Osteoblast (primary cell): Measurements from ENCODE around the gene TTR. TPM values are rescaled to one million over a fixed set of nuclear protein-coding genes. Genes with fewer than 3 reads are reported as not detected.

ENCODE experiments used
- DNase-seq: peaks from one replicate; pipeline ENCODE4 v3.0.0; 2011; ENCODE audit warnings: low spot score, mixed read lengths; ENCODE audit not compliant: insufficient read length; ENCODE audit errors: missing footprints
- H2AFZ ChIP-seq: 2 replicates; pipeline ENCODE4 v1.6.0; 2011; ENCODE audit warnings: mild to moderate bottlenecking, low read length
- H3K27ac ChIP-seq: 2 replicates; pipeline ENCODE4 v1.5.1; 2011; ENCODE audit warnings: mild to moderate bottlenecking, low read depth, low read length, moderate library complexity
- H3K27me3 ChIP-seq: 2 replicates; pipeline ENCODE4 v1.6.0; 2012; ENCODE audit warnings: mild to moderate bottlenecking, control low read depth, inconsistent platforms, low read length, moderate library complexity; ENCODE audit not compliant: insufficient read depth
- H3K36me3 ChIP-seq: 2 replicates; pipeline ENCODE4 v1.5.1; 2011; ENCODE audit warnings: mild to moderate bottlenecking, low read length, control low read depth, moderate library complexity; ENCODE audit not compliant: insufficient read depth
- H3K4me1 ChIP-seq: 2 replicates; pipeline ENCODE4 v1.5.1; 2011; ENCODE audit warnings: mild to moderate bottlenecking, low read length, control low read depth, moderate library complexity; ENCODE audit not compliant: insufficient read depth
- H3K4me2 ChIP-seq: 2 replicates; pipeline ENCODE4 v1.6.0; 2011; ENCODE audit warnings: mild to moderate bottlenecking, low read length; ENCODE audit not compliant: insufficient read depth
- H3K4me3 ChIP-seq: fragments of 200-600 bp; sonication (generic); 3 replicates; pipeline ENCODE4 v1.5.1; 2012; ENCODE audit warnings: mild to moderate bottlenecking, low read length, inconsistent platforms; ENCODE audit not compliant: insufficient read depth
- H3K79me2 ChIP-seq: 2 replicates; pipeline ENCODE4 v1.6.0; 2012; ENCODE audit warnings: mild to moderate bottlenecking, low read length, control low read depth, inconsistent platforms; ENCODE audit not compliant: insufficient read depth
- H3K9me3 ChIP-seq: 2 replicates; pipeline ENCODE4 v1.5.1; 2011; ENCODE audit warnings: low read depth, low read length, control low read depth
- H4K20me1 ChIP-seq: 2 replicates; pipeline ENCODE4 v1.6.0; 2012; ENCODE audit warnings: mild to moderate bottlenecking, low read length, control low read depth; ENCODE audit not compliant: insufficient read depth
- CTCF ChIP-seq: IDR thresholded peaks from 2 replicates; pipeline ENCODE4 v1.5.1; 2011; ENCODE audit warnings: mild to moderate bottlenecking, low read depth, low read length, moderate library complexity; ENCODE audit errors: extremely low read depth
- total RNA-seq: library from RNA; depleted of rRNA; stranded (reverse); fragments of >200 nt; gene quantifications from 2 replicates; pipeline ENCODE4 v1.2.3, GENCODE V29; 2012

TTR gene
- total RNA-seq, 1 donor = not detected

- peak; percentile 18 for DNase-seq
- no peak overlapping the region for H3K27ac ChIP-seq
- no peak overlapping the region for H3K4me2 ChIP-seq
- H3K4me3 ChIP-seq = no peak overlapping the region
- H2AFZ ChIP-seq = no peak overlapping the region
- H3K9me3 ChIP-seq = no peaks in the 10 kb centered on the region
- no peaks in the 10 kb centered on the region for H3K36me3 ChIP-seq
- no peaks in the 10 kb centered on the region for H3K27me3 ChIP-seq
- no peaks in the 10 kb centered on the region for H3K4me1 ChIP-seq
- TF ChIP-seq CTCF = no peak
- H4K20me1 ChIP-seq = no peaks in the 10 kb centered on the region
- no peaks in the 10 kb centered on the region for H3K79me2 ChIP-seq
Observed at GRCh38 chr18:31583185-31583854, 8.4 kb upstream of the TTR start.

- Histone ChIP-seq H2AFZ (no peak overlapping the region), H3K27ac (no peak overlapping the region), H3K4me2 (no peak overlapping the region), H3K9me3 (no peaks in the 10 kb centered on the region), H3K4me1 (no peaks in the 10 kb centered on the region), H3K4me3 (no peak overlapping the region), H4K20me1 (no peaks in the 10 kb centered on the region), H3K79me2 (no peaks in the 10 kb centered on the region), H3K27me3 (no peaks in the 10 kb centered on the region), H3K36me3 (no peaks in the 10 kb centered on the region)
- DNase-seq = no peak
- TF ChIP-seq CTCF = no peak
Observed at GRCh38 chr18:31585991-31586390, 5.7 kb upstream of the TTR start.

GRCh38 chr18:31586616-31587015 is 5.1 kb upstream of the TTR start:
- no peak overlapping the region for H2AFZ ChIP-seq
- H3K27me3 ChIP-seq = no peaks in the 10 kb centered on the region
- H3K9me3 ChIP-seq = no peaks in the 10 kb centered on the region
- no peaks in the 10 kb centered on the region for H3K36me3 ChIP-seq
- no peak overlapping the region for H3K4me3 ChIP-seq
- no peak overlapping the region for H3K4me2 ChIP-seq
- H3K27ac ChIP-seq = no peak overlapping the region
- H3K4me1 ChIP-seq = no peaks in the 10 kb centered on the region
- TF ChIP-seq CTCF = no peak
- H3K79me2 ChIP-seq = no peaks in the 10 kb centered on the region
- DNase-seq = no peak
- H4K20me1 ChIP-seq = no peaks in the 10 kb centered on the region

GRCh38 chr18:31587529-31587928 is 4.1 kb upstream of the TTR start:
- TF ChIP-seq CTCF = no peak
- Histone ChIP-seq H3K27ac (no peak overlapping the region), H3K9me3 (no peaks in the 10 kb centered on the region), H3K79me2 (no peaks in the 10 kb centered on the region), H3K4me2 (no peak overlapping the region), H3K36me3 (no peaks in the 10 kb centered on the region), H4K20me1 (no peaks in the 10 kb centered on the region), H3K27me3 (no peaks in the 10 kb centered on the region), H3K4me1 (no peaks in the 10 kb centered on the region), H2AFZ (no peak overlapping the region), H3K4me3 (no peak overlapping the region)
- DNase-seq = no peak
